H1 (cell line): Measurements from ENCODE around the gene RPTOR.

Experiments
- BCL11A ChIP-seq, 2 experiments: IDR thresholded peaks; one replicate each; pipeline ENCODE4 v1.6.1; 2011; ENCODE audit warnings: low read depth in 2 of 2, low read length in 2 of 2, mild to moderate bottlenecking in 2 of 2
- CBX8 ChIP-seq: fragments of 300-800, 300-1000 bp; sonication (generic); IDR thresholded peaks from 2 replicates; pipeline ENCODE4 v1.7.1; 2016; ENCODE audit warnings: low read depth, low read length, borderline replicate concordance
- CEBPB ChIP-seq: IDR thresholded peaks from 2 replicates; pipeline ENCODE4 v1.6.1; 2012; ENCODE audit warnings: low read depth, low read length
- CHD2 ChIP-seq: IDR thresholded peaks from 2 replicates; pipeline ENCODE4 v1.6.1; 2012; ENCODE audit warnings: low read length, improper control_type of control experiment
- CTCF ChIP-seq, 3 experiments: IDR thresholded peaks; 1 replicate in 2 of 3; 2 replicates in 1 of 3; pipeline versions ENCODE4 v1.5.1 to v1.6.1; 2011; ENCODE audit warnings: low read length in 3 of 3, mild to moderate bottlenecking in 3 of 3, inconsistent platforms in 2 of 3, low read depth in 1 of 3, moderate library complexity in 1 of 3; ENCODE audit not compliant: insufficient read depth in 1 of 3; ENCODE audit errors: control extremely low read depth in 1 of 3
- EZH2 ChIP-seq: fragments of 200-600 bp; sonication (generic); IDR thresholded peaks from 2 replicates; pipeline ENCODE4 v1.7.1; 2012; ENCODE audit warnings: low read depth, mild to moderate bottlenecking, moderate library complexity, low read length, inconsistent platforms; ENCODE audit not compliant: severe bottlenecking
- HDAC2 ChIP-seq, 2 experiments: fragments of 300-600 bp in 1 of 2; sonication (generic) in 1 of 2; IDR thresholded peaks; 2 replicates each; pipeline ENCODE4 v1.6.1; 2011 to 2012; ENCODE audit warnings: low read depth in 2 of 2, low read length in 2 of 2, mild to moderate bottlenecking in 2 of 2, moderate library complexity in 2 of 2, borderline replicate concordance in 1 of 2, inconsistent platforms in 1 of 2
- POLR2A ChIP-seq, 2 experiments: IDR thresholded peaks; 1 replicate in 1 of 2; 2 replicates in 1 of 2; pipeline ENCODE4 v1.6.1; 2011; ENCODE audit warnings: low read depth in 2 of 2, low read length in 2 of 2, mild to moderate bottlenecking in 2 of 2; ENCODE audit errors: control extremely low read depth in 1 of 2
- TBP ChIP-seq: IDR thresholded peaks from 2 replicates; pipeline ENCODE4 v1.6.1; 2011; ENCODE audit warnings: low read depth, low read length, improper control_type of control experiment
- TF ChIP-seq, protein P1 (sequence below): IDR thresholded peaks from 2 replicates; pipeline ENCODE4 v1.6.1; 2012; ENCODE audit warnings: inconsistent platforms

- TF ChIP-seq CTCF (IDR thresholded peaks at IDR 0.05; ENCODE audit: control extremely low read depth in 1 of 3, insufficient read depth in 1 of 3, low read depth in 1 of 3, low read length in 3 of 3) (no peak), CEBPB (peak; percentile 81), TBP (no peak), BCL11A (IDR thresholded peaks at IDR 0.05; ENCODE audit: low read depth in 2 of 2, low read length in 2 of 2) (no peak), HDAC2 (IDR thresholded peaks at IDR 0.05; ENCODE audit: borderline replicate concordance in 1 of 2, low read depth in 2 of 2, low read length in 2 of 2) (no peak), CBX8 (no peak), CHD2 (no peak), POLR2A (IDR thresholded peaks at IDR 0.05; ENCODE audit: control extremely low read depth in 1 of 2, low read depth in 2 of 2, low read length in 2 of 2) (no peak), EZH2 (no peak)
- TF ChIP-seq, protein P1, sequence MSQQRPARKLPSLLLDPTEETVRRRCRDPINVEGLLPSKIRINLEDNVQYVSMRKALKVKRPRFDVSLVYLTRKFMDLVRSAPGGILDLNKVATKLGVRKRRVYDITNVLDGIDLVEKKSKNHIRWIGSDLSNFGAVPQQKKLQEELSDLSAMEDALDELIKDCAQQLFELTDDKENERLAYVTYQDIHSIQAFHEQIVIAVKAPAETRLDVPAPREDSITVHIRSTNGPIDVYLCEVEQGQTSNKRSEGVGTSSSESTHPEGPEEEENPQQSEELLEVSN = no peak
Measured at GRCh38 chr17:80825471-80826345, 281.1 kb downstream of the RPTOR start.
